HCT116 (cell line): ENCODE data around the gene NEK3.
"Not testable (repeated sequence)": the region's sequence is repeated elsewhere in the genome, so short reads cannot be mapped to it uniquely, and the experiment has no call there.

ENCODE experiments used
- CTCF ChIP-seq, 3 experiments: fragments of 200-600 bp in 1 of 3; sonication (generic) in 1 of 3; IDR thresholded peaks in 2 of 3; conservative IDR thresholded peaks in 1 of 3; 2 replicates each; pipeline ENCODE4 v1.5.1; 2012 to 2017; ENCODE audit warnings: low read depth in 2 of 3, low read length in 2 of 3, antibody characterized with exemption in 1 of 3, borderline replicate concordance in 1 of 3, control low read depth in 1 of 3, mild to moderate bottlenecking in 1 of 3, mixed read lengths in 1 of 3, mixed run types in 1 of 3, moderate library complexity in 1 of 3; ENCODE audit not compliant: insufficient read depth in 1 of 3
- EZH2 ChIP-seq: fragments of 200-600 bp; sonication (generic); IDR thresholded peaks from 2 replicates; pipeline ENCODE4 v1.6.1; 2017; ENCODE audit warnings: antibody characterized with exemption, mixed run types
- POLR2A ChIP-seq: IDR thresholded peaks from 2 replicates; pipeline ENCODE4 v1.7.0; 2011; ENCODE audit warnings: borderline replicate concordance; ENCODE audit not compliant: insufficient read depth, insufficient read length; ENCODE audit errors: extremely low read depth
- SIN3A ChIP-seq: IDR thresholded peaks from 2 replicates; pipeline ENCODE4 v1.6.1; 2012; ENCODE audit warnings: low read depth
- TF ChIP-seq, protein P1 (sequence below): IDR thresholded peaks from 2 replicates; pipeline ENCODE4 v1.6.1; 2012; ENCODE audit warnings: low read depth

DNA sequence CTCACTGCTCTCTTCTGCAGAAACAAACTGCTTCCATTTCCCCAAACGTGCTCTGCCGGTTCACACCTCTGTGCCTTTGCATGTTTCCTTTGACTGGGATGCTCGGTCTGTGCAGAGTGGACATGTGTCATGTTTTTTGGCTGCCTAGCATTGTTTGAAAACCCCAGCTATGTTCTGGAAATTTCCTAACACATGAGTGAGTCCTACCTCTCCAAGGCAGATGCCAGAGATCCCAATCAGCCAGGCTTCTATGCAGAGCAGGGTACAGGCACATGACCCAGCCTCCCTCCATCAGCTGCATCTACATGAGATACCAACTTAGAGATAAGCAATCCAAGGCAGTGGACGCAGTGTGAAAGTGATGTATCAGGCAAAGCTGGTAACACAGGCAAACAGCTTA lies 45.1 kb upstream of the NEK3 start:
- TF ChIP-seq POLR2A; CTCF (IDR thresholded peaks at IDR 0.05 in 2 of 3, conservative IDR thresholded peaks at IDR 0.05 in 1 of 3; ENCODE audit: borderline replicate concordance in 1 of 3, insufficient read depth in 1 of 3, low read depth in 2 of 3, low read length in 2 of 3); EZH2; SIN3A: not testable (repeated sequence)
- TF ChIP-seq, protein P1, sequence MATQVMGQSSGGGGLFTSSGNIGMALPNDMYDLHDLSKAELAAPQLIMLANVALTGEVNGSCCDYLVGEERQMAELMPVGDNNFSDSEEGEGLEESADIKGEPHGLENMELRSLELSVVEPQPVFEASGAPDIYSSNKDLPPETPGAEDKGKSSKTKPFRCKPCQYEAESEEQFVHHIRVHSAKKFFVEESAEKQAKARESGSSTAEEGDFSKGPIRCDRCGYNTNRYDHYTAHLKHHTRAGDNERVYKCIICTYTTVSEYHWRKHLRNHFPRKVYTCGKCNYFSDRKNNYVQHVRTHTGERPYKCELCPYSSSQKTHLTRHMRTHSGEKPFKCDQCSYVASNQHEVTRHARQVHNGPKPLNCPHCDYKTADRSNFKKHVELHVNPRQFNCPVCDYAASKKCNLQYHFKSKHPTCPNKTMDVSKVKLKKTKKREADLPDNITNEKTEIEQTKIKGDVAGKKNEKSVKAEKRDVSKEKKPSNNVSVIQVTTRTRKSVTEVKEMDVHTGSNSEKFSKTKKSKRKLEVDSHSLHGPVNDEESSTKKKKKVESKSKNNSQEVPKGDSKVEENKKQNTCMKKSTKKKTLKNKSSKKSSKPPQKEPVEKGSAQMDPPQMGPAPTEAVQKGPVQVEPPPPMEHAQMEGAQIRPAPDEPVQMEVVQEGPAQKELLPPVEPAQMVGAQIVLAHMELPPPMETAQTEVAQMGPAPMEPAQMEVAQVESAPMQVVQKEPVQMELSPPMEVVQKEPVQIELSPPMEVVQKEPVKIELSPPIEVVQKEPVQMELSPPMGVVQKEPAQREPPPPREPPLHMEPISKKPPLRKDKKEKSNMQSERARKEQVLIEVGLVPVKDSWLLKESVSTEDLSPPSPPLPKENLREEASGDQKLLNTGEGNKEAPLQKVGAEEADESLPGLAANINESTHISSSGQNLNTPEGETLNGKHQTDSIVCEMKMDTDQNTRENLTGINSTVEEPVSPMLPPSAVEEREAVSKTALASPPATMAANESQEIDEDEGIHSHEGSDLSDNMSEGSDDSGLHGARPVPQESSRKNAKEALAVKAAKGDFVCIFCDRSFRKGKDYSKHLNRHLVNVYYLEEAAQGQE, result not testable (repeated sequence)
